ENCODE measurements around the gene PLCB4.

GRCh38 chr20:9136114-9136513, 67.2 kb downstream of the PLCB4 start:
- TF ChIP-seq POLR2A (IDR thresholded peaks at IDR 0.05) (no peak), CTCF (IDR thresholded peaks at IDR 0.05) (no peak)

Data from vagina (tissue), 2 donors.